NCI-H524 (cell line): ENCODE results near the gene ANAPC10.
"Not testable (repeated sequence)": the region's sequence is repeated elsewhere in the genome, so short reads cannot be mapped to it uniquely, and the experiment has no call there.

Source experiments
- DNase-seq, 2 experiments: peaks; one replicate each; lab custom pipeline; 2025; lab: John Stamatoyannopoulos, UW

Gene ANAPC10

GRCh38 chr4:145097821-145098674 is at the start of gene ANAPC10, which contains the start of gene ABCE1:
Gene ANAPC10 (minus strand): TSS chr4:145098196. CDS start chr4:145096099, 2,097 bp downstream.
Gene ABCE1 (plus strand): TSS chr4:145098311. CDS start chr4:145104413, 6,102 bp downstream.
- peak; percentile 76 to 89 for DNase-seq

- not testable (repeated sequence) for DNase-seq
These were observed 38.2 kb upstream of the ANAPC10 start for GRCh38 chr4:145136219-145136618.

- no peak for DNase-seq
These were observed 34.6 kb upstream of the ANAPC10 start for GRCh38 chr4:145132511-145133098.

- no peak for DNase-seq
These were observed 33.9 kb upstream of the ANAPC10 start for GRCh38 chr4:145131848-145132247.

- DNase-seq: no peak
These were observed 32.9 kb upstream of the ANAPC10 start for GRCh38 chr4:145130788-145131399.

GRCh38 chr4:145130130-145130529 is 32.1 kb upstream of the ANAPC10 start:
- no peak for DNase-seq

GRCh38 chr4:145125396-145125795 is 27.4 kb upstream of the ANAPC10 start:
- DNase-seq: no peak

GRCh38 chr4:145108128-145108527 is 10.1 kb upstream of the ANAPC10 start:
- no peak for DNase-seq

GRCh38 chr4:145107126-145107525 is 9.1 kb upstream of the ANAPC10 start:
- DNase-seq: no peak

GRCh38 chr4:145103496-145103895 is 5.5 kb upstream of the ANAPC10 start:
- DNase-seq: no peak

GRCh38 chr4:145102619-145103018 is 4.6 kb upstream of the ANAPC10 start:
- no peak for DNase-seq

- no peak for DNase-seq
These were observed 3.1 kb upstream of the ANAPC10 start for GRCh38 chr4:145101091-145101490.

GRCh38 chr4:145099653-145100052 is 1.7 kb upstream of the ANAPC10 start:
- no peak for DNase-seq

GRCh38 chr4:145098675-145099037 is 660 bp upstream of the ANAPC10 start:
- DNase-seq: peak; percentile 8 to 16

GRCh38 chr4:145097331-145097820 is 620 bp downstream of the ANAPC10 start:
- DNase-seq: no peak

- no peak for DNase-seq
These were observed 4.4 kb downstream of the ANAPC10 start for GRCh38 chr4:145093638-145094037.

- DNase-seq: no peak
These were observed 7.6 kb downstream of the ANAPC10 start for GRCh38 chr4:145090380-145090779.

- DNase-seq: no peak
These were observed 13.9 kb downstream of the ANAPC10 start for GRCh38 chr4:145083891-145084605.

- DNase-seq: no peak
These were observed 16.2 kb downstream of the ANAPC10 start for GRCh38 chr4:145081756-145082155.

GRCh38 chr4:145076469-145076855 is 21.5 kb downstream of the ANAPC10 start:
- no peak for DNase-seq

- no peak for DNase-seq
These were observed 22.1 kb downstream of the ANAPC10 start for GRCh38 chr4:145075742-145076468.
